ENCODE measurements around the gene WNT4. TPM values are rescaled to one million over a fixed set of nuclear protein-coding genes. Genes with fewer than 3 reads are reported as not detected.

WNT4 gene
- total RNA-seq, 1 donor from 2014 or later = not detected

- no peak for DNase-seq (ENCODE audit: low read depth)
- TF ChIP-seq CTCF (conservative IDR thresholded peaks at IDR 0.05; ENCODE audit: low read depth, low read length) = no peak
- no peak overlapping the region for H3K4me3 ChIP-seq (ENCODE audit: low read depth, low read length)
These were observed 22.2 kb upstream of the WNT4 start for GRCh38 chr1:22164841-22165808.

- TF ChIP-seq CTCF (conservative IDR thresholded peaks at IDR 0.05; ENCODE audit: low read depth, low read length) = no peak
- H3K4me3 ChIP-seq (ENCODE audit: low read depth, low read length) = no peak overlapping the region
- DNase-seq (ENCODE audit: low read depth) = no peak
These were observed 20.7 kb upstream of the WNT4 start for GRCh38 chr1:22163564-22163963.

GRCh38 chr1:22163137-22163536, 20.2 kb upstream of the WNT4 start:
- DNase-seq (ENCODE audit: low read depth) = no peak
- H3K4me3 ChIP-seq (ENCODE audit: low read depth, low read length) = no peak overlapping the region
- TF ChIP-seq CTCF (conservative IDR thresholded peaks at IDR 0.05; ENCODE audit: low read depth, low read length) = no peak

GRCh38 chr1:22159891-22160290, 17.0 kb upstream of the WNT4 start:
- TF ChIP-seq CTCF (conservative IDR thresholded peaks at IDR 0.05; ENCODE audit: low read depth, low read length) = no peak
- H3K4me3 ChIP-seq (ENCODE audit: low read depth, low read length) = no peak overlapping the region
- DNase-seq (ENCODE audit: low read depth) = no peak

GRCh38 chr1:22158654-22159053, 15.8 kb upstream of the WNT4 start:
- TF ChIP-seq CTCF (conservative IDR thresholded peaks at IDR 0.05; ENCODE audit: low read depth, low read length) = no peak
- H3K4me3 ChIP-seq (ENCODE audit: low read depth, low read length) = no peak overlapping the region
- no peak for DNase-seq (ENCODE audit: low read depth)

GRCh38 chr1:22157359-22157966, 14.6 kb upstream of the WNT4 start:
- DNase-seq (ENCODE audit: low read depth) = no peak
- no peak overlapping the region for H3K4me3 ChIP-seq (ENCODE audit: low read depth, low read length)
- no peak for TF ChIP-seq CTCF (conservative IDR thresholded peaks at IDR 0.05; ENCODE audit: low read depth, low read length)

All from epithelial cell of proximal tubule (primary cell).